Astrocyte (in vitro differentiated cells and primary cell): ENCODE measurements around the gene EXOSC3.

Source experiments
- CTCF ChIP-seq: IDR thresholded peaks from 2 replicates; pipeline ENCODE4 v1.5.1; 2011; ENCODE audit warnings: low read depth, mild to moderate bottlenecking, inconsistent platforms, low read length, moderate library complexity; ENCODE audit not compliant: insufficient read depth
- EZH2 ChIP-seq: IDR thresholded peaks from 2 replicates; pipeline ENCODE4 v1.6.1; 2012; ENCODE audit warnings: mild to moderate bottlenecking, low read length, inconsistent platforms; ENCODE audit not compliant: insufficient read depth

GRCh38 chr9:37827483-37828165 is 42.8 kb upstream of the EXOSC3 start:
- no peak for TF ChIP-seq CTCF
- TF ChIP-seq EZH2: no peak
